ENCODE results near the gene ABI1. TPM values are rescaled to one million over a fixed set of nuclear protein-coding genes. Genes with fewer than 3 reads are reported as not detected.

ABI1 gene
- total and polyA plus RNA-seq, 9 of the 15 experiments (the other 6 are each of a cell fraction or from before 2014, with no cell fraction given): 22.1 to 52.3 (median 39.0) TPM

GRCh38 chr10:26870766-26871165 is 10.0 kb upstream of the ABI1 start (continued):
- TF ChIP-seq, protein P1, sequence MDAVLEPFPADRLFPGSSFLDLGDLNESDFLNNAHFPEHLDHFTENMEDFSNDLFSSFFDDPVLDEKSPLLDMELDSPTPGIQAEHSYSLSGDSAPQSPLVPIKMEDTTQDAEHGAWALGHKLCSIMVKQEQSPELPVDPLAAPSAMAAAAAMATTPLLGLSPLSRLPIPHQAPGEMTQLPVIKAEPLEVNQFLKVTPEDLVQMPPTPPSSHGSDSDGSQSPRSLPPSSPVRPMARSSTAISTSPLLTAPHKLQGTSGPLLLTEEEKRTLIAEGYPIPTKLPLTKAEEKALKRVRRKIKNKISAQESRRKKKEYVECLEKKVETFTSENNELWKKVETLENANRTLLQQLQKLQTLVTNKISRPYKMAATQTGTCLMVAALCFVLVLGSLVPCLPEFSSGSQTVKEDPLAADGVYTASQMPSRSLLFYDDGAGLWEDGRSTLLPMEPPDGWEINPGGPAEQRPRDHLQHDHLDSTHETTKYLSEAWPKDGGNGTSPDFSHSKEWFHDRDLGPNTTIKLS (IDR thresholded peaks at IDR 0.05; ENCODE audit: borderline replicate concordance, low read depth): no peak
- TF ChIP-seq, protein P2, sequence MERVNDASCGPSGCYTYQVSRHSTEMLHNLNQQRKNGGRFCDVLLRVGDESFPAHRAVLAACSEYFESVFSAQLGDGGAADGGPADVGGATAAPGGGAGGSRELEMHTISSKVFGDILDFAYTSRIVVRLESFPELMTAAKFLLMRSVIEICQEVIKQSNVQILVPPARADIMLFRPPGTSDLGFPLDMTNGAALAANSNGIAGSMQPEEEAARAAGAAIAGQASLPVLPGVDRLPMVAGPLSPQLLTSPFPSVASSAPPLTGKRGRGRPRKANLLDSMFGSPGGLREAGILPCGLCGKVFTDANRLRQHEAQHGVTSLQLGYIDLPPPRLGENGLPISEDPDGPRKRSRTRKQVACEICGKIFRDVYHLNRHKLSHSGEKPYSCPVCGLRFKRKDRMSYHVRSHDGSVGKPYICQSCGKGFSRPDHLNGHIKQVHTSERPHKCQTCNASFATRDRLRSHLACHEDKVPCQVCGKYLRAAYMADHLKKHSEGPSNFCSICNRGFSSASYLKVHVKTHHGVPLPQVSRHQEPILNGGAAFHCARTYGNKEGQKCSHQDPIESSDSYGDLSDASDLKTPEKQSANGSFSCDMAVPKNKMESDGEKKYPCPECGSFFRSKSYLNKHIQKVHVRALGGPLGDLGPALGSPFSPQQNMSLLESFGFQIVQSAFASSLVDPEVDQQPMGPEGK (CRISPR knock-in tag; IDR thresholded peaks at IDR 0.05; ENCODE audit: borderline replicate concordance): no peak
- TF ChIP-seq CREM (IDR thresholded peaks at IDR 0.05; ENCODE audit: low read depth) (no peak), HCFC1 (IDR thresholded peaks at IDR 0.05; ENCODE audit: low read depth, low read length) (no peak)

DNA sequence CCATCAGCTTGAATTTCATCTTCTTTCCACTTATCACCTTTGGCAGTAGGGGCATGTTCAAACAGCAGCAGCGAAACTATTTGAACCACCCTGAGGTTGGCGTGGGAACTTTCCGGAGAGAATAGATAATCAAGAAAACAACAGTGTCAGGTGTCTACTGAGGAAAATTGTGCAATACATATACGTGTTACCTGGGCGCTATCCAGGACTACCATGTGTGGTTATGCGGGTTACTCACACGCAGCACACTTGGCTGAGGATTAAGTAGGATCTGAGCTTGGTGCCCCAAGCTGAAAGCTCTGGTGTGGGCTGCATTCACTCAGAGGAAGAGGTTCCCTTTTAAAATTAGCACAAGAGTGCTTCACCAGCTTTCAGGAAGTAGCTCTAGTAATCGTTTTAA is 8.8 kb upstream of the ABI1 start:
- H3K79me2 ChIP-seq (ENCODE audit: control insufficient read depth, insufficient read depth, low read length): no peaks in the 10 kb centered on the region
- no peak overlapping the region for H3K27ac ChIP-seq (ENCODE audit: extremely low read depth, low read depth, low read length)
- WGBS (ENCODE audit: insufficient coverage, low coverage, missing lambda C conversion rate): 2% methylated on average over 8 of the region's 8 CpGs
- FAIRE-seq (peak; percentile 26), DNase-seq (ENCODE audit: extremely low read depth in 1 of 4, low spot score in 3 of 4) (peak in 1 of 4 experiments; percentile 12), ATAC-seq (peak; percentile 30; the same call in 2 of the 3 replicates)
- H3K9ac ChIP-seq (ENCODE audit: insufficient read depth in 1 of 2, low read depth in 2 of 2, low read length in 2 of 2): no peak overlapping the region
- H3K36me3 ChIP-seq (ENCODE audit: control insufficient read depth, insufficient read depth, low read length): no peaks in the 10 kb centered on the region
- POLR2A ChIA-PET: interaction anchor here (0.6 kb wide), 1 partner anchor 195 kb away, joined by 3 read pairs; no protein-coding TSS in a partner anchor
- H3K9me1 ChIP-seq (ENCODE audit: control insufficient read depth, insufficient read depth, low read length): no peaks in the 10 kb centered on the region
- no peak overlapping the region for H3K4me3 ChIP-seq
- peak overlapping the region; percentile 12; the same call in 1 of the 2 replicates for H3K4me2 ChIP-seq (ENCODE audit: insufficient read depth, low read length)
- no peak overlapping the region for H2AFZ ChIP-seq (ENCODE audit: low read depth, low read length)
- CTCF ChIA-PET (ENCODE audit: low intra/inter-chr PET ratio): interaction anchor here (0.7 kb wide), 1 partner anchor 1526 kb away, joined by 3 read pairs; no protein-coding TSS in a partner anchor
- peaks cover 6 to 12% of the 10 kb centered on the region in 2 experiments; a peak in 2 of 5 replicates for H3K27me3 ChIP-seq (ENCODE audit: control insufficient read depth in 2 of 2, insufficient read depth in 2 of 2, low read length in 2 of 2)
- in situ Hi-C loops (cut with MboI) (no loop called here), intact Hi-C loops (cut with micrococcal nuclease) (loop anchor here (10.0 kb wide), 1 partner anchor 285 kb away; the partner anchor contains the start of genes MASTL and YME1L1)
- H3K4me1 ChIP-seq (replicated peaks in 1 of 2; ENCODE audit: control insufficient read depth in 2 of 2, insufficient read depth in 2 of 2, low read length in 2 of 2): peaks cover 0 to 3% of the 10 kb centered on the region in 2 experiments; a peak in 2 of 5 replicates
- H4K20me1 ChIP-seq (replicated peaks; ENCODE audit: control insufficient read depth, insufficient read depth, low read length): no peaks in the 10 kb centered on the region
- no TSS peak for BruUV-seq (replicated peaks)
- H3K9me3 ChIP-seq (replicated peaks; ENCODE audit: control insufficient read depth, insufficient read depth, low read depth, low read length): no peaks in the 10 kb centered on the region
- TF ChIP-seq, protein P3, sequence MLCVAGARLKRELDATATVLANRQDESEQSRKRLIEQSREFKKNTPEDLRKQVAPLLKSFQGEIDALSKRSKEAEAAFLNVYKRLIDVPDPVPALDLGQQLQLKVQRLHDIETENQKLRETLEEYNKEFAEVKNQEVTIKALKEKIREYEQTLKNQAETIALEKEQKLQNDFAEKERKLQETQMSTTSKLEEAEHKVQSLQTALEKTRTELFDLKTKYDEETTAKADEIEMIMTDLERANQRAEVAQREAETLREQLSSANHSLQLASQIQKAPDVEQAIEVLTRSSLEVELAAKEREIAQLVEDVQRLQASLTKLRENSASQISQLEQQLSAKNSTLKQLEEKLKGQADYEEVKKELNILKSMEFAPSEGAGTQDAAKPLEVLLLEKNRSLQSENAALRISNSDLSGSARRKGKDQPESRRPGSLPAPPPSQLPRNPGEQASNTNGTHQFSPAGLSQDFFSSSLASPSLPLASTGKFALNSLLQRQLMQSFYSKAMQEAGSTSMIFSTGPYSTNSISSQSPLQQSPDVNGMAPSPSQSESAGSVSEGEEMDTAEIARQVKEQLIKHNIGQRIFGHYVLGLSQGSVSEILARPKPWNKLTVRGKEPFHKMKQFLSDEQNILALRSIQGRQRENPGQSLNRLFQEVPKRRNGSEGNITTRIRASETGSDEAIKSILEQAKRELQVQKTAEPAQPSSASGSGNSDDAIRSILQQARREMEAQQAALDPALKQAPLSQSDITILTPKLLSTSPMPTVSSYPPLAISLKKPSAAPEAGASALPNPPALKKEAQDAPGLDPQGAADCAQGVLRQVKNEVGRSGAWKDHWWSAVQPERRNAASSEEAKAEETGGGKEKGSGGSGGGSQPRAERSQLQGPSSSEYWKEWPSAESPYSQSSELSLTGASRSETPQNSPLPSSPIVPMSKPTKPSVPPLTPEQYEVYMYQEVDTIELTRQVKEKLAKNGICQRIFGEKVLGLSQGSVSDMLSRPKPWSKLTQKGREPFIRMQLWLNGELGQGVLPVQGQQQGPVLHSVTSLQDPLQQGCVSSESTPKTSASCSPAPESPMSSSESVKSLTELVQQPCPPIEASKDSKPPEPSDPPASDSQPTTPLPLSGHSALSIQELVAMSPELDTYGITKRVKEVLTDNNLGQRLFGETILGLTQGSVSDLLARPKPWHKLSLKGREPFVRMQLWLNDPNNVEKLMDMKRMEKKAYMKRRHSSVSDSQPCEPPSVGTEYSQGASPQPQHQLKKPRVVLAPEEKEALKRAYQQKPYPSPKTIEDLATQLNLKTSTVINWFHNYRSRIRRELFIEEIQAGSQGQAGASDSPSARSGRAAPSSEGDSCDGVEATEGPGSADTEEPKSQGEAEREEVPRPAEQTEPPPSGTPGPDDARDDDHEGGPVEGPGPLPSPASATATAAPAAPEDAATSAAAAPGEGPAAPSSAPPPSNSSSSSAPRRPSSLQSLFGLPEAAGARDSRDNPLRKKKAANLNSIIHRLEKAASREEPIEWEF (CRISPR knock-in tag; IDR thresholded peaks at IDR 0.05): no peak
- TF ChIP-seq MED1 (CRISPR knock-in tag; IDR thresholded peaks at IDR 0.05; ENCODE audit: borderline replicate concordance) (no peak), WHSC1 (IDR thresholded peaks at IDR 0.05; ENCODE audit: low read length) (no peak), CEBPG (CRISPR knock-in tag; IDR thresholded peaks at IDR 0.05) (no peak), CEBPG (tag; conservative IDR thresholded peaks at IDR 0.05 in 1 of 2, IDR thresholded peaks at IDR 0.05 in 1 of 2) (peak; percentile 68 to 89), CBFA2T3 (IDR thresholded peaks at IDR 0.05) (peak; percentile 33), ZFP1 (CRISPR knock-in tag; IDR thresholded peaks at IDR 0.05) (no peak)
